ENCODE data around the gene TST.

The TST gene

DNA sequence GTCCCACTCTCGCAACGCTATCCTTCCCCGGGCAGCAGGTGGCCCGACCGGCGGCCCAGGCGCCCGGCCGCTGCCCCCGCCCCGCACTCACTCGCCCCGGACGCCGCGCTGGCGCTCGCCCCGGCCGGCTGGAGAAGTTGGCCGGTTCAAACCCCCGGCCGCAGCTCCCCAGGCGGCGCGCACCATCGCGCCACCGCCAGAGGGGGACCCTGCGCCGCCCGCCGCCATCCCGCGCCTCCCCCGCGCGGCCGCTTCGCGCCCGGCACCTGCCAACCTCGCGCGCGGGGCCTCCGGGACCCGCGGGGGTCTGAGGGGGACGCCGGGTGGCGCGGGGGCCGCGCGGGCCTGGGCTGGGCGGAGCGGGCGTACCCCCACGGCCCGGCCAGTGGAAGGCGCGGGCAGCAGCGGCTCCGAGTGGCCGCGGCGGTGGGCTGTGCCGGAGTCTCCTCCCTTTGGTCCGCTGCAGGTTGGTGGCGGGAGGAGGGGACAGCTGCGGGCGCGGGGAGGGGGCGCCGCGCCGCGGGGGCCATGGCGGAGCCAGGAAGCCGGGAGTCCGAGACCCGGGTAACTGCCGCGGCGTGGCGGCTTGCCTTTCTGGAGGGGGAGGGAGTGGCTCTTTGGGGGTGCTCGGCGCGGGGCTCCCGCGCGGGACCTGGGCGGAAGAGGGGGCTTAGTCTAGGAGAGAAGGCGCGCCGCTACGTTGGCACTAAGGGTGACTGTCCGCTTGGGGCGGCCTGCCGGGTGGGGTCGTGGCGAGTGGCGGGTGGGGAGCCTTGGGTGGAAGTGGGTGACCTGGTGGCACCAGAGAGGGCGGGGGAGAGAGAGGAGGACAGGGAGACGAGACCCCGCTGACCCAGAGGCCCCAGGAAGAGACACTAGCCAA, at the start of gene TST, which contains the start of gene MPST:
TST (minus strand) TSS at position 139 of the 883 bp plus-strand sequence. CDS start 715 bp downstream, outside the sequence.
MPST (plus strand) TSS at position 434 of the 883 bp plus-strand sequence; CDS start at position 529, 95 bp downstream.
- DNase-seq = peak; percentile 39 to 42

DNA sequence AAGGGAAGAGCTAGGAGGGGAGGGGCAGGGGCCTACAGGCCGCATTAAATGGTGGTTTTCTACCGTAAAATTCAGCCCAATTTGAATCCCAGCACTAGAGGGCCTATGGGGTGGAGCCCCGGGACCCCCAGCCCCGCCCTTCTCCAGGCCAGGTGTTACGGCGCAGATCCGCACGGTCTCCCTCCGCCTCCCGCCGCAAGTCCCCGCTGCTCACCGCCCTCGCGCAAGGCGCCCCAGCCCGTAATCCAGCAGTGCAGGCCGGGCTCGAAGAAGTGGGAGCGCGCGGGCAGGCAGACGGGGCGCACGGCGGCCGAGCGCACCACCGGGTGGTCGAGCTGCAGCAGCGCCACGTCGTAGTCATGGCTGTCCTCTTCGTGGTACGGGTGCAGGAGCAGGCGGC, 49.6 kb upstream of the TST start:
- DNase-seq = no peak

DNA sequence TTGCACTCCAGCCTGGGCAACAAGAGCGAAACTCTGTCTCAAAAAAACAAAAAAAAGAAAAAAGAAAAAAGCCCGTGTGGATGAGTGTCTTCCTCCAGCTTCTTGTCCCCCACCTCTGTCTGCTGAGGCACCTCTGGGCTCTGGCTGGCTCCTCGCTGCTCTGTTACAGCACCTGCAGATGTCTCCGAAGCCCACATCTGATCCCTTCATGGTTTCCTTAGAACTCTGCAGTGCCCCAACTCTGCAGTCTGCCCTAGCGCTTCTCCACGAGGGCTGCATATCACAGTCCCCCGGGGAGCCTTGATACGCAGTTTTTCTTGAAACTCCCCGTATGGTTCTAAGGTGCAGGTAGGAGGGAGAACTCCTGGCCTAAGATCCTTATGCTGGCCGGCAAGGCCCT, 48.2 kb upstream of the TST start:
- no peak for DNase-seq

DNA sequence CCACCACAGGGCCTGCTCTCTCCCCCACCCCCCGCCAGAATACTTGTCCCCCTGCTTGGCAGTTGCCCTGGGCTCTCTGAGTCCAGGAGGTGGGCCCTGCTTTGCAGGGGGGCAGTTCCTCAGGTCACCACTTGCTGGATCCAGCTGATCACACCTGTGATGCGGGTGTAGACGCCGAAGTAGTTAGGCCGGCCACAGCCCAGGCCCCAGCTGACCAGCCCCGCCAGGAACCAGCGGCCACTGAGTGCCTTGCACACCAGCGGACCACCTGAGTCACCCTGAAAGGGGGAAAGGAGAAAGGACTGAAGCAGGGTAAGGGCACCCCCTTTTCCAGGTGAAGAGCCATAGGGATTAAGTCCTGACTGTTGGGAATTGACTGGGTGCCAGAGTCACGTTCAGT, 46.7 kb upstream of the TST start:
- DNase-seq = no peak

DNA sequence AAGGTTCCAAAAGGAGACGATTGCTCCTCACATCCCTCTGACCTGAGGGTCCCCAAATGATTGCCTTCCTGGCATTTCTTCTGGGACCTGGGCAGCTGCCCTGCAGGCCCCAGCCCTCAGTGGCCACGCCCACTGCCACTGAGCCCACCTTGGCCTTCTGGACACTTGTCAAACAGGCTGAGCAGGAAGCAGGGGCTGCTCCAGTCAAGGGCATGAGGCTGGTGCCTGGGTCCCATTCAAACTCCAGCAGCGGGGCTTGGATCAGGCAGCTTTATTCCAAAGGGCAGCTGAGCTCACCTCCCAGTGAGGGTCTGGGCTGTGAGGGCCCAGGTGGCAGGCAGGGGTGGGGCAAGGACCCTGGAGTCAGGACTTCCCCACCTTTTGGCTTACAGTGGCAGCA, 45.9 kb upstream of the TST start:
- no peak for DNase-seq

DNA sequence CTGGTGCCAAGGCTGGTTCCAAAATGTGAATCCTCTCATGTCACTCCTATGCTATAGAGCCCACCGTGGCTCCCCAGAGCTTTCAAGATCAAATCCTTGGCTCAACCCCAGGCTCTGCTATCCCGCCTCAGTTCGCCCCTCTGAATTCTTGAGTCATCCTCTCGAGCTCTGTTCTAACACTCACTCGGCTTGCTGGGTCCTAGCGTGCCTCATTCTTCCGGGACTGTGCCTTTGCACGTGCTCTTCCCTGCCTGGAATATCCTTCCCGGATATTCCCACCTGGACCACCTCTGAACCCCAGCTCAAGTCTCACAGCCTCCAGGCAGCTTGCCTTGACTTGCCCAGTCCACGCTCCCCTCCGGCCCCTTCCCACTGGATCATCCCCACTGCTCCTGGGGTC, 45.3 kb upstream of the TST start:
- no peak for DNase-seq

DNA sequence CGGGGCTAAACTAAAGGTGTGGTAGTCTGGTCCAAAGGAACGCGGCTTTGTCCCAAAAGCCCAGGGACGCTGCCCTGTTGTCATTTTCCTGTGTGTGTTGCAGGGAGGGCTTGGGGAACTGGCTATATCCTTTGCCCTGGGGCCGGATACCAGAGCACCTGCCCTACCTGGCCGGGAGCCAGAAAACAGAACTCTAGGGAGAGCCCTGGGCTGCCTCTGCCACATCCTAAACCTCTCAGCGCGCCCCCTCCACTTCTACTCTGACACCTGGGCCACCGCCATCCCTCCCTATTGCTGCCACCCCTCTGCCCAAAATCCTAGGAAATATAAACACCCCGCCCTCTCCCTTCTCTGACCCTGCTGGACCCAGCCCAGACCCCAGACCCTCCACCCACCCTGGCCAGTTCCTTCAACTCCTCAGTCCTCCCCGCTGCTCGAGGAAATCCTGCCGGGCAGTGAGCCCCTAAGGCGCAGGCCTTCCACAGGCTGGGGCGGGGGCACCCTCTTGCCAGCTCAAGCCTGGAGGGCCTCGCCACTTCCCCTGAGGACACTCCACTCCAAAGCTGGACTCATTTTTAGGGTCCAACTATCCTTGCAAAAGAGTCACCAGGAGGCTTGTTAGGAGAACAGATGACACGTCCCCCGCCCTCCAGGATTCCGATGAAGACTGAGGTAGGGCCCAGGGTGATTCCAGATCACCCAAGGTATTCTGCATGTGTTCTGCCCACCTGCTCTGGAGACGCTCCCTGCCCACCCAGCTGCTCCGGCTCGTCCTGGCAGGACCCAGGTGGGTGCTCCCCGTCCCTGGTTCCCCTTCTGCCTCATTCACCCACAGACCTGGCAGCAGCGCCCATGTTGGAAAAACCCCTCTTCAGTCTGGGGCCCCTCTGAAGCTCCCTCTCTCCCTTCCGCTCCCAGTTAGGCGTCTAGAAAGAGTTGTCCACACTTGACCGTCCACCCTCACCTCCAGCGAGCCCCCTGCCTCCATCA, 44.5 kb upstream of the TST start:
- DNase-seq = no peak

DNA sequence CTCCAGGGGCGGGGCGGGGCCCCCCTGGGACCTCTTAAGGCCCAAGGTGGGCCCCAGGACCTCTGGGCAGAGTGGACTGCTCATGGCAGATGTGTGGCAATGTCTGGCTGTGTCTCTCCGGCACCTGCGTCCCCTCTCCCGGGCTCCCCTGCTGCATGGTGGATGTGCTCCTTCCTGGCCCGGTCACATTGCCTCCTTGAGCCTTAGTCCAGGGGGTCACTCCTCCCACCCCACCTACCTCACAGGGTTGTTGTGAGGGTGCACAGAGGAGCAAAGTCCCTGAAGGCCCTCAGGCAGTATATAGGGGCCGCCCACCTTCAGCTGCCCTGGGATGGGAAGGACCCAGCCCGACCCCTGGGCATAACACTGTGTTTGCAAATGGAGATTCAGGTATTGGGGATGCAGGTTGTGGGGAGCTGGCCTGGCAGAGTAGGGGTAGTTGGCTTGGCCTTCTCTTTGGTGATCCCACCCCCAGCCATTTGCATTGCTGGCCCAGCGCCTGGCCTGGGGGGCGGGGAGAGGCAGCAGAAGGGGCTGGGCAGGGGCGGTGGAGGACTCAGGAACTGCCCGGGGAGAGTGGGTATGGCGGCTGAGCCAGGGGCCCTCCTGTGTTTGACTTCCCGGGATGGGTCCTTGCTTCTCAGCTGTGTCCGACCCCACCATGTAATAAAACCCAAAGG, 43.6 kb upstream of the TST start:
- no peak for DNase-seq

DNA sequence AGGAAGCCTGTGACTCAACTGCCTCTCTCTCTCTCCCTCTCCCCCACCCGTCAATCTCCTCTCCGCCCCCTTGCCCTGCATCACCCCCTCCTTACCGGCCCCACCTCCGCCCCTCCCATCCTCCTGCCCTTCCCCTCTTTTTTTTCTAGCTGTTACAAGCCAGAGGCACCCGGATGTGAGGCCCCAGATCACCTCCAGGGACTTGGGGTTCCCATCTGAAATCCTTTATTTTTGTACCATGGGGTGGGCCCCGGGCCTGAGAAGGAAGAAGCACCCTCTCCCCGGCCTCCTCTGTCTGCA, 43.1 kb upstream of the TST start:
- no peak for DNase-seq

DNA sequence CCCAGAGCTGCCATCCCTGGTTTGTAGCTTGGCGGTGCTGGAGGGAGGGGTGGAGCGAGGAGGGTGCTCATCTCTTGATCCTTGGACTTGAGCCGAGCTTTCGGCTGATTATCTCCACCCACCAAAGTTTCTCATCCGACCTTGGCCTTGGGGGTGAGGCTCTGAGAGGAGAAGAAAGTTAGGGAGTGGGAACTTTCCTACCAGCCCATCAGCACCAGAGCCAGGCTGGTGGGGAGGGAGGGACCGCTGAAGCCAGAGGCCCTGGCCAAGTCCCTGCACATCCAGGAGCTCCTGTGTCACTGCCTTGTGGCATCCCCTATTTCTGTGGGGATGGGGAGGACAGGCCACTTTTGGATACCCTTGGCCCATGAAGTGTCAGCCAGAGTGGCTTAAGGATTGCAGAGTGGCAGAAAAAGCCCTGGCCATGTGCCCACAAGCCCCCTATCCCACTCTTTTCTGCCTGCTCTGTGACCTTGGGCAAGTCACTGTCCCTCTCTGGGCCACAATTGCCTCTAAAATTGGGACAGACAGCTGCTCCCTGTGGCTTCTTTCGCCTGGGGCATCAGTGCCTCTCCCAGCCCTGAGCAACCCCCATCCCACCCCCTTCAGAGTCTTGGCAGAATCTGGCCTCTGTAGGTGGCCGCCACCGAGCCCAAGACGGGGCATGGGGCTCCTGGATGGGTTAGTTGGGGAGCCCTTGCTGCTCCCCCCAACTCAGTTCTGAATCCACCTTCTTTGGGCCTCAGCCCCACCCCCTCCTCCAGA, 42.5 kb upstream of the TST start:
- no peak for DNase-seq

DNA sequence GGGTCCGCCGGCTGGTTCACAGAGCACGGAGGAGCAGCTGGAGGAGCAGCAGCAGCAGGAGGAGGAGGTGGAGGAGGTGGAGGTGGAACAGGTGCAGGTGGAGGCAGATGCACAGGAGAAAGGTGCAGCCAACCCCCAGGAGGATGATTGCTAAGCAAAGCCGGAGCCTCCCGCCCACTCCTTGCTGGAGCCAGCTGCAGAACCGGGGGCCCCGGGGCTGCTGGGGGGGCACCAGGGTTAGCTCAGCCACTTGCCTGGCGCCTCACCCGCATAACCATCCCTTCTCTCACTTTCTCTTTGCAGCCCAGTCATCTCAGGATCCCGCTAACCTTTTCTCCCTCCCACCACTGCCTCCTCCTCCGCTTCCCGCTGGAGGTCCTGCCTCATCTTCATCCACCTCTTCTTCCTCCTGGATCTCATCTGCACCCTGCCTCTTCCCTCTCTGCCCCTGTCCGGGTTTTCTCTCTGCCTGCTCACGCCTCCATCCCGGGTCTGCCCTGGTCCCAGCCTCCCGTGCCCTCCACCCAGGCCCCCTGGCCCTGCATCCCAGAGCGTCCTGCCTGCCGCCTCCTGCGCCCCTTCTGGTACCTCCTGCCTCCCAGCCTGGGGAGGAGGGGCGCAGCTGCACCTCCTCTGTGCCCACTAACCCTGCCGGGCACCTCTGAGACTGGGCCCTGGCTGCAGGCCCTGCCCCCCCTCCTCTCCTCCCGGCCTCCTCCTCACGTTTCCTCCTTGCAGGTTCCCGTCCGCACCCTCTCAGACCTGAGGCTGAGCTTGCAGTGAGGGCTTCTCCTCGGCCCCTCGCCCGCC, 41.8 kb upstream of the TST start:
- DNase-seq = no peak

DNA sequence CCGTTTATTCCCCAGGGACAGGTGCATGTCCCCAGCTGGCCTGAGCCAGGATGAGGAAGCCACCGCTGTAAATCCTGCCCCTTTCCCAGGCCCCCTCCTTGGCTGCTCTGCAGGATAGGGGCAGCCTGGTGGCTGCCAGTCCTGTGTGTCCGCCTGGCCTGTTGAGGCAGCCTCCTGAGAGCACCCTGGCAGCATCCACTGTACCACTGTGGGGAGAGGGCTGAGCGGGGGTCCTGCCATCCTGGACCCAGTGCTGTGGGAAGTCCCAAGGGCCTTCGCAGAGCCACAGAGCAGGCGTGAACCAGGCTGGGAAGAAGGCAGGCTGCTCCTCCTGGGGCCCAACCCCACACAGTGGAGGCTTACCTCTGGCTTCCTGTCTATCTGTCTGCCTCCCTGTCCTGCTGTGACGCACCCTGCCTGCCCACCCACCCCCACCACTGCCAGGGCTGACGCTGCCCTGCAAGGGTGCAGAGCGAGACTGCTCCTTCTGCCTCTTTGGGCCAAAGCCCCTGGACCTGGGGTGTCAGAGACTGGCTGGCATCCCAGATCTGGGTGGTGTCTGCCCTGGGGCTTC, 40.7 kb upstream of the TST start:
- DNase-seq = no peak

DNA sequence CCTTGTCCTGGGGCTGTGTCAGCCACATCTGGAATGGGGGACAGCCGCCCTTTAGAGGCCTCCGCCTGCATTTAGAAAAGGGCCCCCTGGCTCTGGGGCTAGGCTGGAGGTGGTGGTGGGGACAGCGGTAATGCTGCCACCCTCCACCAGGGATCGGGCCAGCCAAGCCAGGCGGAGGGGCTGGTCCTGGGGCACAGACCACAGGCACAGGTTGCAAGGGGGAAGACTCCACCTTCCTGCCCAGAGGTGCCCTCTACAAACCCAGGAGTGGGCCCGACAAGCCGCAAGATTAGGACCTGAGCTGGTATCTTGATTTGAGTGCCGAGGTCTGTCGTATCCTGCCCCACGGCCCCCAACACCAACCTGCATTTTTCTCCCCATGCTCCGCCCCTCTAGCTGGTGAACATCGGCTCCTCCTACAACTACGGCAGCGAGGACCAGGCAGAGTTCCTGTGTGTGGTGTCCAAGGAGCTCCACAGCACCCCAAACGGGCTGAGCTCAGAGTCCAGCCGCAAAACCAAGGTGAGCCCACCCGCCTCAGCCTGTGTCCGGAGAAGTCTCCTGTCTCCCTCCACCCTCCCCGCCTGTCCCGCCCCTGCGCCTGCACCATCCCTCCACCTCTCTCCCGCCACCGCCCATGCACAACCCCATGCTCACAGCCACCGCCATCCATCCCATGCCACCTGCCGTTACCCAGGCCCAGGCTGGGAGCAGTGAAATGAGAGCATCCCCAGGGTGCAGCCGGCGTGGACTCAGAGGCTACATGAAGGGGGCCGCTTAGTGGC, 39.9 kb upstream of the TST start:
- no peak for DNase-seq

DNA sequence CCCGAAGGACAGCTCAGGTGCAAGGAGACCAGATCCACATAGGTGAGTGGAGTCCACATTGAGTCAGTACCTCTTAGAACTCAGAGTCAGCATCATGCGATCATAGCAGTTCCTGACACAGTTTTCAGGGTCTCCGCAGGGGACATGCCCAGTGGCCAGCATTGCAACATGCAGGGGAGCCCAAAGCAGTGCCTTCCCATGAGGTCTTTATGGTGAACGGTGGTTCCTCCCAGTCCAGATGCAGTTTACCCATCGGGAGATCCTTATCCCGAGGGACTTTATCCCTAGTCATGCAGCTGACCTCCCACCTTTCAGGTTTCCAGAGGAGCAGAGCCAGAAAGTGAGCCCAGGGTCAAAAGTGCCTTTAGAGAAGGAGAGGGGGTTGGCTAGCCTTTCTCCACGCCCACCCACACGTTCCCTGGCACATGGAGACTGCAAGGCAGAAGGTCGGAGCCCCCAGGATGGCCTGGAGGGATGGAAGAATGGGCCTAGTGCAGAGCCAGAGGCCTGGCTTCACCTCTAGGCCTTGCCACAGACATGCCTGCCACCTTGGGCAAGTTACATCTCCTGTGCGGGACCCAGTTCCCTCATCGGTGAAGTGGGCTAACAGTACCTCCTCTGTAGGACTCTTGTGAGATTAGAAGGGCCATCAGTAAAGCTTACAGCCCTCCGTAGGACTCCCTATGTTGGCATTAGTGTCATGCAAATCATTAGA, 38.7 kb upstream of the TST start:
- DNase-seq = no peak

DNA sequence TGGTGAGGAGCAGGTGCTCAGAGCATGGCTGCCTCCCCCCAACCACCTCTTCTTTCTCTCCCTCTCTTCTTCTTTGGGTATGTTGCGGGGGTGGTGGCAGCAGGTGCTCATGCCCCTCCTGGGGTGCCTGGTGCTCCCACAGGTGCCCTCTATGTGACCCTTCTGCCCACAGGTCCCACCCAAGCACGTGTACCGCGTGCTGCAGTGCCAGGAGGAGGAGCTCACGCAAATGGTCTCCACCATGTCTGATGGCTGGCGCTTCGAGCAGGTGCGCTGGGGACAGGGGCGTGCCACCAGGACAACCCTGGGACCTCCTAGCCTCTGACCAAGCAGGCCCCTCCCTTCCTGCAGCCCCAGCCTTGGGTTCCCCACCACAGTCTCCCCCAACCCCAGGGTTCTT, 38.0 kb upstream of the TST start:
- DNase-seq = no peak

DNA sequence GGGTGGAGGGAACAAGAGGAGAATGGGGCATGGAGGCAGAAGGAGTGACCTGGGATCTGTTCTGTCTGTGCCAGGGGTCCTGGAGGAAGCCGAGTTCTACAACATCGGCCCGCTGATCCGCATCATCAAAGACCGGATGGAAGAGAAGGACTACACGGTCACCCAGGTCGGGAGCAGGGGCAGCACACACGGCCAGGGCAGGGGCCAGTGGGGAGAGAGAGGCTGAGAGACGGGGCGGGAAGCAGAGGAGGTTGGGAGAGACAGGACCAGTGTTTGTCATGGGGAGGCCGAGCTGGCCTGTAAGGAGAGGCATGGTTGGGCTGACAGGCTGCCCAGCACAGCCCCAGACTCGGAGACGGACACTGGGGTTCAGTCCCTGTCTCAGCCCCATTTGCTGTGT, 37.0 kb upstream of the TST start:
- no peak for DNase-seq

DNA sequence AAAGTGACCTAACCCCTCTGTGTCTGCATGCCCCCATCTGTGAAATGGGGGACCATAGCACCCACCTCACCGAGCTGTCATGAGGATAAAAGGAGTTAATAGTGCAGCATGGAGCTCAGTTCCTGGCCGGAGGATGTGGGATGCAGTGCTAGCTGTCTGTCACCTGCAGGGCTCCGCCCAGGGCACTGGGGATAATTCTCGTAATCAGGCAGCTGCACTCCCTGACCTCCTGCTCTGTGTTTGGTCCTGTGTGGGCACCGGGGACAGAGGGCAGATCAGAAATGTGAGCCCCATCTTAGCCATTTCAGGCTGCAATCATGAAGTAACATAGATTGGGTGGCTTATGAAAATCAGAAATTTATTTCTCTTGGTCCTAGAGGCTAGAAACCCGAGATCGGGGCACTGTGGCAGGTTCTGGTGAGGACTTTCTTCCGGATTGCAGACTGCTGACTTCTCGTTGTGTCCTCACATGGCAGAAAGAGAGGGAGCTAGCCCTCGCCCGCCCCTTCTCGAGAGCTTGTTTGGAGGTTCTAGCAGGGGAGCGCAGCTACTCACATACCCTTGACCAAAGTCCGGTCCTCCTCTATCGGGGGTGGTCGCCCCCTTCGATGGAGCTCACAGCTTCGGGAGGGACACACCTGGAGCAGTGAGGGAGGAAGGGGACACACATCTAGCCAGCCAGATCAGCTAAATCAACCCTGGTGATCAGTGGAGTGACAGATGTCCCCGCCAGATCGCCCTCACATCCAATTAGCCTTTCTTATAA, 35.5 kb upstream of the TST start:
- no peak for DNase-seq

DNA sequence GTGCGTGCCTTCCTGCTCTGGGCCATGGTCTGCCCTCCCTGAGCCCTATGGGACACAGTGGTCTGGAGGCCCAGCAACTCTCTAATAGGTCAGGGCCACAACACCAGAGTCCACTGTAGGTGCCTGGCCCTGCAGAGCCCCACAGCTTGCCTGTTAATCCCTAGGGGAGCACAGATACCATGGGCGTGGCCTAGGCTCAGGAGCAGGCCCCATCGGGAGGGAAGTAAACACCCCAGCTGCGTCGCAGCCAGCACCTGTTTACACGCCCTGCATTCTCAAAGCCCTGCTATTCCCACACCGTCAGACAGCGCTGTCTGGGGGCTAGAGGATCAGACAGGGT, 34.8 kb upstream of the TST start:
- DNase-seq = no peak
